GM23338 (cell line): ENCODE results near the gene ONECUT3. TPM values are rescaled to one million over a fixed set of nuclear protein-coding genes. Genes with fewer than 3 reads are reported as not detected.

Source experiments
- ATAC-seq: fragments of 200-7000 bp; cut with Tn5 transposase; 3 replicates; pipeline ENCODE4 v1.9.1; 2020
- DNase-seq: peaks from one replicate; pipeline ENCODE4 v3.0.0-alpha.2; 2015; ENCODE audit warnings: low spot score
- H2AFZ ChIP-seq: fragments of 200-600 bp; sonication (generic); 2 replicates; pipeline ENCODE4 v1.8.0; 2016; ENCODE audit warnings: antibody characterized with exemption, mild to moderate bottlenecking, moderate library complexity
- H3F3A ChIP-seq: fragments of 200-600 bp; sonication (generic); replicated peaks from 2 replicates; pipeline ENCODE4 v1.8.0; 2017; ENCODE audit warnings: antibody characterized with exemption, mixed run types, low read depth
- H3K27ac ChIP-seq: fragments of 200-600 bp; sonication (generic); 2 replicates; pipeline ENCODE4 v1.6.1; 2016; ENCODE audit warnings: low read depth
- H3K27me3 ChIP-seq: fragments of 200-600 bp; sonication (generic); 2 replicates; pipeline ENCODE4 v1.8.0; 2016; ENCODE audit warnings: mild to moderate bottlenecking, mixed run types, moderate library complexity; ENCODE audit not compliant: insufficient read depth
- H3K36me3 ChIP-seq: fragments of 200-600 bp; sonication (generic); 2 replicates; pipeline ENCODE4 v1.8.0; 2016; ENCODE audit warnings: mild to moderate bottlenecking; ENCODE audit not compliant: insufficient read depth
- H3K4me1 ChIP-seq: fragments of 200-600 bp; sonication (generic); 2 replicates; pipeline ENCODE4 v1.8.0; 2016; ENCODE audit warnings: mild to moderate bottlenecking, moderate library complexity; ENCODE audit not compliant: insufficient read depth
- H3K4me2 ChIP-seq: fragments of 200-600 bp; sonication (generic); 2 replicates; pipeline ENCODE4 v1.7.1; 2017; ENCODE audit warnings: mixed run types
- H3K4me3 ChIP-seq: fragments of 200-600 bp; sonication (generic); 2 replicates; pipeline ENCODE4 v1.6.1; 2016; ENCODE audit warnings: mixed run types
- H3K79me2 ChIP-seq: fragments of 200-600 bp; sonication (generic); replicated peaks from 2 replicates; pipeline ENCODE4 v1.8.0; 2017; ENCODE audit warnings: mild to moderate bottlenecking; ENCODE audit not compliant: insufficient read depth
- H3K9me2 ChIP-seq: fragments of 200-600 bp; sonication (generic); 2 replicates; pipeline ENCODE4 v1.8.0; 2017; ENCODE audit not compliant: insufficient read depth
- H4K20me1 ChIP-seq: fragments of 200-600 bp; sonication (generic); replicated peaks from 2 replicates; pipeline ENCODE4 v1.8.0; 2017; ENCODE audit warnings: mild to moderate bottlenecking; ENCODE audit not compliant: insufficient read depth
- H3K27ac Mint-ChIP-seq: 2 replicates; pipeline ENCODE4 v1.8.0; 2020; ENCODE audit warnings: inconsistent platforms, mild to moderate bottlenecking, moderate library complexity, mixed read lengths
- H3K27me3 Mint-ChIP-seq: 3 replicates; pipeline ENCODE4 v1.8.0; 2022; ENCODE audit warnings: low read depth, mild to moderate bottlenecking, moderate library complexity, mixed read lengths, inconsistent platforms; ENCODE audit not compliant: insufficient read depth, poor library complexity
- H3K36me3 Mint-ChIP-seq: 3 replicates; pipeline ENCODE4 v1.8.0; 2021; ENCODE audit warnings: low read depth, mild to moderate bottlenecking, inconsistent platforms, moderate library complexity, mixed read lengths
- H3K4me1 Mint-ChIP-seq: 3 replicates; pipeline ENCODE4 v1.8.0; 2020; ENCODE audit warnings: mild to moderate bottlenecking, inconsistent platforms, mixed read lengths
- H3K4me3 Mint-ChIP-seq: 3 replicates; pipeline ENCODE4 v1.8.0; 2021; ENCODE audit warnings: moderate library complexity, mild to moderate bottlenecking, inconsistent platforms, mixed read lengths
- H3K9me3 Mint-ChIP-seq: 3 replicates; pipeline ENCODE4 v1.8.0; 2020; ENCODE audit warnings: moderate library complexity, mild to moderate bottlenecking, inconsistent platforms, mixed read lengths
- CREB1 ChIP-seq: fragments of 250-450 bp; sonication (Bioruptor Pico); IDR thresholded peaks from 2 replicates; pipeline ENCODE4 v1.5.0; 2020; ENCODE audit warnings: low read depth, mild to moderate bottlenecking, moderate library complexity
- CTCF ChIP-seq, 2 experiments: fragments of 200-600 bp in 1 of 2; sonication (generic) in 1 of 2; conservative IDR thresholded peaks; 2 replicates each; pipeline versions ENCODE4 v1.5.1 to v1.6.1; 2016 to 2017; ENCODE audit warnings: antibody characterized with exemption in 2 of 2, low read depth in 2 of 2, mild to moderate bottlenecking in 2 of 2, moderate library complexity in 1 of 2
- EZH2 ChIP-seq: fragments of 200-600 bp; sonication (generic); IDR thresholded peaks from one replicate; pipeline ENCODE4 v1.8.0; 2017; ENCODE audit warnings: antibody characterized with exemption, mild to moderate bottlenecking, low read depth; ENCODE audit not compliant: unreplicated experiment
- EZH2phosphoT487 ChIP-seq: fragments of 200-600 bp; sonication (generic); IDR thresholded peaks from one replicate; pipeline ENCODE4 v1.8.1; 2018; ENCODE audit warnings: antibody characterized with exemption; ENCODE audit not compliant: unreplicated experiment
- JUNB ChIP-seq: IDR thresholded peaks from one replicate; pipeline ENCODE4 v1.6.1; 2016; ENCODE audit warnings: antibody characterized with exemption; ENCODE audit not compliant: unreplicated experiment
- NANOG ChIP-seq: IDR thresholded peaks from 2 replicates; pipeline ENCODE4 v1.6.1; 2016; ENCODE audit warnings: antibody characterized with exemption, borderline replicate concordance
- POLR2AphosphoS5 ChIP-seq: IDR thresholded peaks from 2 replicates; pipeline ENCODE4 v1.6.1; 2016; ENCODE audit warnings: antibody characterized with exemption, low read depth
- REST ChIP-seq: IDR thresholded peaks from one replicate; pipeline ENCODE4 v1.6.1; 2018; ENCODE audit warnings: antibody characterized with exemption; ENCODE audit not compliant: unreplicated experiment
- ZNF114 ChIP-seq: fragments of 250-450 bp; sonication (Bioruptor Pico); IDR thresholded peaks from 2 replicates; pipeline ENCODE4 v1.5.0; 2020; ENCODE audit warnings: mild to moderate bottlenecking, moderate library complexity
- ZNF331 ChIP-seq: fragments of 250-450 bp; sonication (Bioruptor Pico); IDR thresholded peaks from 2 replicates; pipeline ENCODE4 v1.5.0; 2020; ENCODE audit warnings: low read depth, mild to moderate bottlenecking, moderate library complexity
- polyA plus RNA-seq: library from polyadenylated mRNA; unstranded; fragments of >200 nt; fragmentation: Nextera tagmentation; extraction: Ambion mirVana; gene quantifications from 2 replicates; pipeline ENCODE4 v1.2.1, GENCODE V29; 2016
- total RNA-seq: library from RNA; depleted of rRNA; stranded (reverse); fragments of >200 nt; shearing (Covaris generic); gene quantifications from 2 replicates; pipeline ENCODE4 v1.2.3, GENCODE V29; 2014
- TF ChIP-seq, protein P1 (sequence below): IDR thresholded peaks from 2 replicates; pipeline ENCODE4 v1.6.1; 2016; ENCODE audit warnings: antibody characterized with exemption

Gene ONECUT3
- total and polyA plus RNA-seq, 2 experiments from 2014 or later: not detected

- no peaks in the 10 kb centered on the region; the same call in 1 of the 2 replicates for H3K36me3 ChIP-seq
- H3K79me2 ChIP-seq: no peaks in the 10 kb centered on the region
- Mint-ChIP-seq H3K9me3 (no peaks in the 10 kb centered on the region), H3K27me3 (peaks cover 14% of the 10 kb centered on the region), H3K36me3 (peaks cover 16% of the 10 kb centered on the region), H3K4me3 (no peak overlapping the region), H3K27ac (no peak overlapping the region), H3K4me1 (peaks cover 6% of the 10 kb centered on the region)
- no peaks in the 10 kb centered on the region for H3K9me2 ChIP-seq
- no peak for DNase-seq
- H3K4me1 ChIP-seq: no peaks in the 10 kb centered on the region
- H3K27ac ChIP-seq: no peak overlapping the region
- ATAC-seq: no peak
- TF ChIP-seq CREB1 (CRISPR knock-in tag) (no peak), ZNF331 (CRISPR knock-in tag) (no peak), POLR2AphosphoS5 (no peak), EZH2 (no peak), ZNF114 (CRISPR knock-in tag) (no peak), EZH2phosphoT487 (no peak), NANOG (no peak), CTCF (conservative IDR thresholded peaks at IDR 0.05; ENCODE audit: low read depth in 2 of 2) (no peak)
- TF ChIP-seq, protein P1, sequence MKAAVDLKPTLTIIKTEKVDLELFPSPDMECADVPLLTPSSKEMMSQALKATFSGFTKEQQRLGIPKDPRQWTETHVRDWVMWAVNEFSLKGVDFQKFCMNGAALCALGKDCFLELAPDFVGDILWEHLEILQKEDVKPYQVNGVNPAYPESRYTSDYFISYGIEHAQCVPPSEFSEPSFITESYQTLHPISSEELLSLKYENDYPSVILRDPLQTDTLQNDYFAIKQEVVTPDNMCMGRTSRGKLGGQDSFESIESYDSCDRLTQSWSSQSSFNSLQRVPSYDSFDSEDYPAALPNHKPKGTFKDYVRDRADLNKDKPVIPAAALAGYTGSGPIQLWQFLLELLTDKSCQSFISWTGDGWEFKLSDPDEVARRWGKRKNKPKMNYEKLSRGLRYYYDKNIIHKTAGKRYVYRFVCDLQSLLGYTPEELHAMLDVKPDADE: no peak
- H3K4me2 ChIP-seq: no peak overlapping the region
- H3K27me3 ChIP-seq: no peaks in the 10 kb centered on the region
- H2AFZ ChIP-seq: no peak overlapping the region
- H3K4me3 ChIP-seq: no peak overlapping the region
- no peaks in the 10 kb centered on the region for H4K20me1 ChIP-seq
- H3F3A ChIP-seq: 0 out of 2 replicates have a peak, but pooled peaks cover 5% of the 10 kb centered on the region
Measured at GRCh38 chr19:1815605-1816529, 62.6 kb downstream of the ONECUT3 start.

- no peaks in the 10 kb centered on the region for H3K27me3 ChIP-seq
- no peaks in the 10 kb centered on the region for H3K4me1 ChIP-seq
- H3K4me2 ChIP-seq: no peak overlapping the region
- no peaks in the 10 kb centered on the region for H4K20me1 ChIP-seq
- peaks cover 6% of the 10 kb centered on the region for H3K4me1 Mint-ChIP-seq
- H3K27ac Mint-ChIP-seq: no peak overlapping the region
- ATAC-seq: no peak
- peaks cover 12% of the 10 kb centered on the region for H3K27me3 Mint-ChIP-seq
- no peak overlapping the region for H3K27ac ChIP-seq
- no peak overlapping the region for H3K4me3 ChIP-seq
- no peaks in the 10 kb centered on the region for H3K79me2 ChIP-seq
- no peak overlapping the region for H2AFZ ChIP-seq
- H3K9me3 Mint-ChIP-seq: no peaks in the 10 kb centered on the region
- DNase-seq: no peak
- H3K9me2 ChIP-seq: no peaks in the 10 kb centered on the region
- H3K36me3 ChIP-seq: no peaks in the 10 kb centered on the region; the same call in 1 of the 2 replicates
- H3K4me3 Mint-ChIP-seq: no peak overlapping the region
- peaks cover 19% of the 10 kb centered on the region for H3K36me3 Mint-ChIP-seq
- H3F3A ChIP-seq: 0 out of 2 replicates have a peak, but pooled peaks cover 5% of the 10 kb centered on the region
- no peak for TF ChIP-seq REST
- no peak for TF ChIP-seq NANOG
- TF ChIP-seq CTCF (conservative IDR thresholded peaks at IDR 0.05; ENCODE audit: low read depth in 2 of 2): no peak
- no peak for TF ChIP-seq EZH2
- TF ChIP-seq, protein P1: no peak
- TF ChIP-seq JUNB: no peak
- TF ChIP-seq EZH2phosphoT487: no peak
Measured at GRCh38 chr19:1816530-1817298, 63.4 kb downstream of the ONECUT3 start.
